ENCODE data around the gene EFHC1. TPM values are rescaled to one million over a fixed set of nuclear protein-coding genes. Genes with fewer than 3 reads are reported as not detected.
A peak's percentile ranks its signal among the peaks of the same experiment; 100 is the strongest.

The EFHC1 gene
- polyA plus RNA-seq, 2 donors = 8.4 to 14.4 TPM

DNA sequence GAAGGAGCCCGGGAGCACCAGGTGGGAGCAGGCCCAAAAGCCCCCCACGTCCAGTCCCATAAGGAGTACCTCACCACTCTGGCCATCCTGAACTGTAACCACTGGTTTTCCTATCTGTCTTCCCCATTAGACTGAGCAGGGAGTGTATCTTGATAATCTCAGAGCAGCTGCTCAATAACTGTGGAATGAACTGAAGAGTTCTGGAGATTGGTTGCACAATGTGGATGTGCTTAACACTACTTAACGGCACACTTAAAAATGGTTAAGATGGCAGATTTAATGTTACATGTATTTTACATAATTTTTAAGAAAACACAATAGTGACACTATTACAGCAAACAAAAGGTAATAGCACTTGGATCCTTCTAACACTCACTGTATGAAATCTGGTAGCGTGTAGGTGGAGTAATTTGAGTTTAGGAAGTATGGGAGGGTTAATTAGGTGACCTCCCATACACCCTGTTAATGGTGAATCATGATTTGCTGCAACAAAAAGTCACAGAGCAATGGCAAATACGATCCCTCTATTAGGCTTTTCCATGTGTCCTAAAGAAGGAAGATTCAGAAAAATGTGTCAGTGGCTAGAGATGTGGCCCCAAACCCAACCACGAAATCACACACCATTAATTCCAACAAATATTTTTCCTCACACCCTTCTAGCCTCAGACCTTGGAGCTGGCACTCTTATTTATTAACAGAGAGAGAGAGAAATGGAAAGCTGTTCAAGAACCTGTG is 138.3 kb downstream of the EFHC1 start:
- Histone ChIP-seq H3K9me3 (ENCODE audit: control insufficient read depth in 2 of 2, insufficient read depth in 1 of 2, low read depth in 1 of 2, low read length in 1 of 2) (no peaks in the 10 kb centered on the region), H3K27me3 (ENCODE audit: control insufficient read depth in 1 of 2, insufficient read depth in 2 of 2, low read length in 2 of 2) (no peaks in the 10 kb centered on the region), H3K4me1 (ENCODE audit: control insufficient read depth in 2 of 2, insufficient read depth in 2 of 2, low read length in 1 of 2) (peaks cover 0 to 3% of the 10 kb centered on the region in 2 donors), H3K36me3 (ENCODE audit: control insufficient read depth in 2 of 2, insufficient read depth in 2 of 2, low read length in 1 of 2) (peaks cover 0 to under 1% of the 10 kb centered on the region in 2 donors), H3K27ac (ENCODE audit: low read depth in 2 of 2, low read length in 1 of 2) (peak overlapping the region; percentile 29 to 36), H3K4me3 (ENCODE audit: low read depth in 1 of 2, low read length in 2 of 2) (no peak overlapping the region)
- WGBS, 2 donors = 76 to 87% methylated on average over 6 of the region's 6 CpGs

DNA sequence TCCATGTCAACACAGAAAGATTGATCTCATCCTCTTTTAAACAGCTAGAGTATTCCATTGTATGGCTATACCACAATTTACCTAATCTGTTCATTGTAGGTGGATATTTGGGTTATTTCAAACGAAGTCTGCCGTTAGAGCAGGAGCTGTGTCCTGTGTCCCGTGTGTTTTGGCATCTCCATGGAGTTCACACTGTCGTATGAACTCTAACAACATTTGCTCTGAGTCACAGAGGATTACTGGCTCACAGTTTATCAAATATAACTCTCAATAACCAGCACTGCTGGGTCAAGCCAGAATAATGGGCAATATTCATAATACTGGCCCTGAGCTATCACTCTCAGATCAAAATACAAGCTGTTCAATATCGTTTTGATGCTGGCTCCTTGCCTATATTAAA is 140.3 kb downstream of the EFHC1 start:
- no peaks in the 10 kb centered on the region for H3K36me3 ChIP-seq (ENCODE audit: control insufficient read depth in 2 of 2, insufficient read depth in 2 of 2, low read length in 1 of 2)
- H3K4me3 ChIP-seq (ENCODE audit: low read depth in 1 of 2, low read length in 2 of 2) = no peak overlapping the region
- H3K27me3 ChIP-seq (ENCODE audit: control insufficient read depth in 1 of 2, insufficient read depth in 2 of 2, low read length in 2 of 2) = no peaks in the 10 kb centered on the region
- H3K27ac ChIP-seq (ENCODE audit: low read depth in 2 of 2, low read length in 1 of 2) = no peak overlapping the region
- H3K9me3 ChIP-seq (ENCODE audit: control insufficient read depth in 2 of 2, insufficient read depth in 1 of 2, low read depth in 1 of 2, low read length in 1 of 2) = no peaks in the 10 kb centered on the region
- peaks cover 0 to 3% of the 10 kb centered on the region in 2 donors for H3K4me1 ChIP-seq (ENCODE audit: control insufficient read depth in 2 of 2, insufficient read depth in 2 of 2, low read length in 1 of 2)
- 28 to 42% methylated on average over 5 of the region's 5 CpGs for WGBS, 2 donors

DNA sequence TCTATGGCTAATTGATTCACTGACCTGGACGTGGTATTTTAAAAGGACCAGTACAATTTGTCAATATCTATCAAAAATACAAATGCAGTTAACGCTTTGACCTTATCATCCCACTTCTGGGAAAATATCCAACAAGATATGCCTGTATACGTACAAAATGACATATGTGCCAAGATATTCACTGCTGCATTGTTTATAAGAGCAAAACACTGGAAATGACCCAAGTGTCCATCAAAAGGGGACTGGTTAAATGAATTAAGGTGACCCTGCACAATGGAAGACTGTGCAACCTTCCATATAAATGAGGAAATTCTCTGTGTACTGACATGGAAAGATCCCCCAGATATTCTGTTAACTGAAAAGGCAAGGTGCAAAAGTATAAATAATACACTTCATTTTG is 142.8 kb downstream of the EFHC1 start:
- H3K27ac ChIP-seq (ENCODE audit: low read depth in 2 of 2, low read length in 1 of 2) = no peak overlapping the region
- H3K9me3 ChIP-seq (ENCODE audit: control insufficient read depth in 2 of 2, insufficient read depth in 1 of 2, low read depth in 1 of 2, low read length in 1 of 2) = no peaks in the 10 kb centered on the region
- no peaks in the 10 kb centered on the region for H3K36me3 ChIP-seq (ENCODE audit: control insufficient read depth in 2 of 2, insufficient read depth in 2 of 2, low read length in 1 of 2)
- no peaks in the 10 kb centered on the region for H3K27me3 ChIP-seq (ENCODE audit: control insufficient read depth in 1 of 2, insufficient read depth in 2 of 2, low read length in 2 of 2)
- WGBS, 2 donors = 29 to 34% methylated on average over 3 of the region's 3 CpGs
- H3K4me3 ChIP-seq (ENCODE audit: low read depth in 1 of 2, low read length in 2 of 2) = no peak overlapping the region
- peaks cover 2% of the 10 kb centered on the region in 2 donors for H3K4me1 ChIP-seq (ENCODE audit: control insufficient read depth in 2 of 2, insufficient read depth in 2 of 2, low read length in 1 of 2)

DNA sequence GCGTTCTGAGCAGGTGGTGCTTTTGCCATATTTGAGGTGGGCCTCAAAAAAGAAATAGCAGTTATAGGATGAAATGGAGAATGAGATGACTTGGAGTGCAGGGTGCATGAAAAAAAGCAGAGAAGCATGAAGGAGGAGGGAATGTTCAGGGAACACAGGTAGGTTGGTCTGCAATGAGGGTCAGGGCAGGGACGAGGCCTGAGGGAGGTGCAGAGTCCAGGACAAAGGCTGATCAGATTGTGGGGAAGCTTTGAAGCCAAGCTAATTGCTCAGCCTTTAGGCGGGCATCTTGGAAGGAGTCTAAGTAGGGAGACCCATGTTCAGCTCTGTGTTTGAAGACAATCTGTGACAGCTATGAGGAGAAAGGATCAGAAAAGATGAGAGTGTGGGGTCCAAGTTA is 144.7 kb downstream of the EFHC1 start:
- no peak overlapping the region for H3K4me3 ChIP-seq (ENCODE audit: low read depth in 1 of 2, low read length in 2 of 2)
- H3K4me1 ChIP-seq (ENCODE audit: control insufficient read depth in 2 of 2, insufficient read depth in 2 of 2, low read length in 1 of 2) = peaks cover 0 to 2% of the 10 kb centered on the region in 2 donors
- no peaks in the 10 kb centered on the region for H3K27me3 ChIP-seq (ENCODE audit: control insufficient read depth in 1 of 2, insufficient read depth in 2 of 2, low read length in 2 of 2)
- no peak overlapping the region for H3K27ac ChIP-seq (ENCODE audit: low read depth in 2 of 2, low read length in 1 of 2)
- no peaks in the 10 kb centered on the region for H3K9me3 ChIP-seq (ENCODE audit: control insufficient read depth in 2 of 2, insufficient read depth in 1 of 2, low read depth in 1 of 2, low read length in 1 of 2)
- WGBS, 2 donors = 92 to 93% methylated on average over 3 of the region's 3 CpGs
- H3K36me3 ChIP-seq (ENCODE audit: control insufficient read depth in 2 of 2, insufficient read depth in 2 of 2, low read length in 1 of 2) = no peaks in the 10 kb centered on the region

DNA sequence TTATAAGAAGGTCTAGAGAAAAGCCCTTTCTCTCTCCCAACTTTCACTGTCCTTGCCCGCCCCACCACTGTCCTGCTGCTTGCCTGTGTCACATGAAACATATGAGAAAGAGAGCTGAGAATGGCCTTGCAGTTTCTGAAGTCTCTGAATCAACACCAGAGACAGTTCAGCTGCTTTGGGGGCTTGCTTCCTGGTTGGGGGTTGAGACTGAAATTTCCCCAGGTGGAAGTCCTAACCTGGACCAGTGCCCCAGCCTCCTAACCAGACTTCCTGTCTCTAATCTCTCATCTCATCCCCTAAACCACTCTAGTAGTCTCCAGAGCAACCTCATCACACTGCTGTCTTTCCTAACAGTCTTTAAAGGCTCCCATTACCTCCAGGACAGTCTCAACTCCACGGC is 146.1 kb downstream of the EFHC1 start:
- Histone ChIP-seq H3K27ac (ENCODE audit: low read depth in 2 of 2, low read length in 1 of 2) (peak overlapping the region in 1 of 2 donors; percentile 48), H3K9me3 (ENCODE audit: control insufficient read depth in 2 of 2, insufficient read depth in 1 of 2, low read depth in 1 of 2, low read length in 1 of 2) (no peaks in the 10 kb centered on the region)
- WGBS, 2 donors = 89 to 90% methylated on average over 2 of the region's 2 CpGs

DNA sequence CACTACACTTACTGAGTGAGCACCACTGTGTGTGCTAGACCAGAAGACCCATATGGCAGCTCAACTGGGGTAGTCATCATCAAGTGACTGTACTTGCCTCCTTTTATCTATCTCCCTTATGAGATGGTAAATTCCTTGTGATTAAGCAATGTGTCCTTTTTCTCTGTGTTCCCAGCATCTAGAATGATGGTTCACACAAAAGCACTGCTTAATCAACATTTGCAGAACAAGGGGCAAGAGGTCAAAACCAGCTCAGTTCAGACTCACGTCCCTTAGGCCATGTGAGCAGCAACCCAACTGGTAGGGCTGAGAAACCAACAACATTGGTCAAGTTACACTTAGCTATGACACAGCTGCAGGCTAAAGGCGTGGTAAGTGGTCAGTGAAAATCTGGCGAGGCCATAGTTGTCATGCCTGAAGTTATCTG is 146.7 kb downstream of the EFHC1 start:
- no peaks in the 10 kb centered on the region for H3K27me3 ChIP-seq (ENCODE audit: control insufficient read depth in 1 of 2, insufficient read depth in 2 of 2, low read length in 2 of 2)
- H3K4me1 ChIP-seq (ENCODE audit: control insufficient read depth in 2 of 2, insufficient read depth in 2 of 2, low read length in 1 of 2) = peaks cover 0 to 2% of the 10 kb centered on the region in 2 donors
- WGBS, 2 donors = 68 to 81% methylated on average over 3 of the region's 3 CpGs
- no peaks in the 10 kb centered on the region for H3K9me3 ChIP-seq (ENCODE audit: control insufficient read depth in 2 of 2, insufficient read depth in 1 of 2, low read depth in 1 of 2, low read length in 1 of 2)
- no peaks in the 10 kb centered on the region for H3K36me3 ChIP-seq (ENCODE audit: control insufficient read depth in 2 of 2, insufficient read depth in 2 of 2, low read length in 1 of 2)
- peak overlapping the region in 1 of 2 donors; percentile 48 for H3K27ac ChIP-seq (ENCODE audit: low read depth in 2 of 2, low read length in 1 of 2)
- no peak overlapping the region for H3K4me3 ChIP-seq (ENCODE audit: low read depth in 1 of 2, low read length in 2 of 2)

More for the DNA sequence above, 146.1 kb downstream of the EFHC1 start:
- Histone ChIP-seq H3K4me3 (ENCODE audit: low read depth in 1 of 2, low read length in 2 of 2) (no peak overlapping the region), H3K36me3 (ENCODE audit: control insufficient read depth in 2 of 2, insufficient read depth in 2 of 2, low read length in 1 of 2) (no peaks in the 10 kb centered on the region), H3K4me1 (ENCODE audit: control insufficient read depth in 2 of 2, insufficient read depth in 2 of 2, low read length in 1 of 2) (peaks cover 0 to 2% of the 10 kb centered on the region in 2 donors), H3K27me3 (ENCODE audit: control insufficient read depth in 1 of 2, insufficient read depth in 2 of 2, low read length in 2 of 2) (no peaks in the 10 kb centered on the region)

DNA sequence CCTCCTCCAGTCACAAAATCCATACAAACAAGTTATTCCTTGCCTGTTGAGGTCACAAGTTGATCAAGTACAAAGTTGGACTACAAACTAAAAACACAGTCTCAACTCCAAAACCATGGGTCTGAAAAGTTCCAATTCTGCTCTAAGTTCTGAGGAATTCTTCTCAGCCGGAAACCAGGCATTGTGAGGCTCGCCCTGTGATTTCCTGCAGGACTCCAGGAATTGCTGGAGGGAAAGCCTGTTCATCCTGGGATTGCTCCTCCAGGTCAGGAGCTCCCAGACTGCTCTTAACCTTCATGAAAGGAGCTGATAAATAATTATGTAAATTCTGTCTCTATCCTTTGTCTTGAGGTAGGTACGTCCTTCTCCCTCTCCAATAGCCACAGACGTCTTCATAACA is 148.2 kb downstream of the EFHC1 start:
- H3K36me3 ChIP-seq (ENCODE audit: control insufficient read depth in 2 of 2, insufficient read depth in 2 of 2, low read length in 1 of 2) = no peaks in the 10 kb centered on the region
- H3K27ac ChIP-seq (ENCODE audit: low read depth in 2 of 2, low read length in 1 of 2) = no peak overlapping the region
- 76 to 77% methylated on average over 4 of the region's 4 CpGs for WGBS, 2 donors
- H3K4me3 ChIP-seq (ENCODE audit: low read depth in 1 of 2, low read length in 2 of 2) = no peak overlapping the region
- peaks cover 0 to 2% of the 10 kb centered on the region in 2 donors for H3K4me1 ChIP-seq (ENCODE audit: control insufficient read depth in 2 of 2, insufficient read depth in 2 of 2, low read length in 1 of 2)
- no peaks in the 10 kb centered on the region for H3K27me3 ChIP-seq (ENCODE audit: control insufficient read depth in 1 of 2, insufficient read depth in 2 of 2, low read length in 2 of 2)
- no peaks in the 10 kb centered on the region for H3K9me3 ChIP-seq (ENCODE audit: control insufficient read depth in 2 of 2, insufficient read depth in 1 of 2, low read depth in 1 of 2, low read length in 1 of 2)

DNA sequence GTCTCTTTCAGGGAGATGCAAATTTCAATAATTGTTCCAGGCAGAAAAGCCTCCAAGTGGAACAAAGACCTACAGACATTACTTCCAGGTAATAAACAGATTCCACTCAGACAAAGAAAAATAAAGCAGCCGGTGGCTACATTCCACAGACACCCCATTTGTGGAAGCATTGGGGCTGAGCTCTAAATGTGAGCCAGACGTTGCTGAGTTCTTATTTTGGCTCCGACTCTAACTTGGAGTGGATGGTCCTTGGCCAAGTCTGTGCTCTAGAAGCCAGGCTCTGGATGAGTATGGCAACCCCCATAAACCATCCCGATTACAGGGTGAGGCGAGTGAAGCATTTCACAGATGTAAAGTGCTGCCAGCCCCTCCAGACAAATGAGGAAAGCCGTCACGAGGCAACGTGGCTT is 150.2 kb downstream of the EFHC1 start:
- no peaks in the 10 kb centered on the region for H3K36me3 ChIP-seq (ENCODE audit: control insufficient read depth in 2 of 2, insufficient read depth in 2 of 2, low read length in 1 of 2)
- WGBS, 2 donors = 38 to 43% methylated on average over 8 of the region's 8 CpGs
- no peak overlapping the region for H3K4me3 ChIP-seq (ENCODE audit: low read depth in 1 of 2, low read length in 2 of 2)
- no peaks in the 10 kb centered on the region for H3K9me3 ChIP-seq (ENCODE audit: control insufficient read depth in 2 of 2, insufficient read depth in 1 of 2, low read depth in 1 of 2, low read length in 1 of 2)
- H3K27me3 ChIP-seq (ENCODE audit: control insufficient read depth in 1 of 2, insufficient read depth in 2 of 2, low read length in 2 of 2) = no peaks in the 10 kb centered on the region
- H3K4me1 ChIP-seq (ENCODE audit: control insufficient read depth in 2 of 2, insufficient read depth in 2 of 2, low read length in 1 of 2) = peaks cover 0 to 2% of the 10 kb centered on the region in 2 donors
- peak overlapping the region in 1 of 2 donors; percentile 36 for H3K27ac ChIP-seq (ENCODE audit: low read depth in 2 of 2, low read length in 1 of 2)

DNA sequence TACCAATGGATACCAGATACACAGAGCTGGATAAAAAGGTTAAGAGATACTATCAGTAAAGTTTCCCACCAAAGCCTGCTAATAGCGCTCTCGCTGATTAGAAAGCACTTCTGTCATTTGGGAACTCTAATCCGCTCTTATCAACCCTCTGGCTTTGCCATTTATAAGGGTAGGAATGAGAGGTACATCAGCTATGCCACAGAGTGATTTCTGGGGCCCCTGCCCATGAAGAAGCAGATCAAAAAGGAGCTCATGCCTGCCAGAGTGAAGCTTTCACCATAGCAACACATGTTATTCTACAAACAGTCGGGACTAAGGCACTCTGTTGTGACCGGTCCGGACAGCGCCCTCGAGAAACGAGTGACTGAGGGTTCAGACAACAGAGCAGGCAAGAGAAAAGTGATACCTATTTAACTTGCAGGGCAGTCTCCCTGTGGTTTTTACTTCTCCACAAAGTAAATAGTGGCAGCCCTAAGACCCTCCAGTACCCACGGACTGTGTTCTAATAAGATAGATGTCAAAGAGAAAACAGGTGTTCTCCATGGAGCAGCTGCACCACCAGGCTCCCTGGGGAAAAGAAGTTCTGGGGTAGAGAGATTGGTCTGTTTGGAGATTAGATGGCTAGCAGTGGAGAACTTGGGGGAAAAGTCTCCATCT is 151.1 kb downstream of the EFHC1 start:
- H3K4me1 ChIP-seq (ENCODE audit: control insufficient read depth in 2 of 2, insufficient read depth in 2 of 2, low read length in 1 of 2) = peaks cover under 1 to 2% of the 10 kb centered on the region in 2 donors
- 48 to 57% methylated on average over 10 of the region's 10 CpGs for WGBS, 2 donors
- no peaks in the 10 kb centered on the region for H3K9me3 ChIP-seq (ENCODE audit: control insufficient read depth in 2 of 2, insufficient read depth in 1 of 2, low read depth in 1 of 2, low read length in 1 of 2)
- H3K36me3 ChIP-seq (ENCODE audit: control insufficient read depth in 2 of 2, insufficient read depth in 2 of 2, low read length in 1 of 2) = no peaks in the 10 kb centered on the region
- H3K27me3 ChIP-seq (ENCODE audit: control insufficient read depth in 1 of 2, insufficient read depth in 2 of 2, low read length in 2 of 2) = no peaks in the 10 kb centered on the region
- H3K27ac ChIP-seq (ENCODE audit: low read depth in 2 of 2, low read length in 1 of 2) = no peak overlapping the region
- no peak overlapping the region for H3K4me3 ChIP-seq (ENCODE audit: low read depth in 1 of 2, low read length in 2 of 2)

Data from esophagus (tissue), 2 donors.